ENCODE results near the gene SOX13.
A peak's percentile ranks its signal among the peaks of the same experiment; 100 is the strongest.

The SOX13 gene

DNA sequence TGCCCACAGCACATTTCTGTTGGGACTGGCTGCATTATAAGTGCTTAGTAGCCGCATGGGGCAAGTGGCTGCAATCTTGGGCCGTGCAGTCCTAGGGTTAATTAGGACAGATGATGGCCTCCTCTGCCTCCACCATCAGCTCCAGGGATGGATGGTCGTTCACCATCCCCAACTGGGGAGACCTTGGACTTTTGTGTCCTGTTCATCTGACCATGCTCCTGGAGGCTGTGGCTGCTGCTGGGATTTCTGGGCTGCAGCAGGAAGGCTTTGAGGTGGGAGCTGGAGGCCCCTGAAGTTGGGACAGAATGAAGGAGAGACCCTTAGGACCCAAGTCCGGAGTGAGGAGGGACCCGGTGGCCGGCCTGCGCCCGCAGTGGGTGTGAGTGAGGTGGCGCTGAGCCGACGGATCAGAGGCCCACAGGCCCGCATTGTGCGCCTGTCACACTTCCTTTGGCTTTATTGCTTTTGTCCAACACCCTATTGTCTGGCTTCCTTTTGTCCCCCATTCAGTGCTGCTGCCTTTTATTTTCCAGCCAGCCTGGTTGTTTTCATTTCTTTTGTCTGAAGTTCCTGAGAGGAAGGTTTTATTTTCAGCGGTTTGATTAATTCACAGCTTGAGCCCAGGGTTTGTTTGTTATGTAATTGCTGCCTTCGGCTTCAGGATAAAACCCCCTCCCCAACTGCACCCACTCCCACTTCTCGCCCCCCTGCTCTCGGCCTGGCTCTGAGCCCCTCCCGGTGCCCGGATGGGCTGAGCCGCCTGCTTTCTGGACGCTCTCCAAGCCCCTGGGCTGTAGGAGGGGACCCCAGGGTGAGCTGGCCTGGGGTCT, 35.6 kb downstream of the SOX13 start:
- peak; percentile 95 for DNase-seq

DNA sequence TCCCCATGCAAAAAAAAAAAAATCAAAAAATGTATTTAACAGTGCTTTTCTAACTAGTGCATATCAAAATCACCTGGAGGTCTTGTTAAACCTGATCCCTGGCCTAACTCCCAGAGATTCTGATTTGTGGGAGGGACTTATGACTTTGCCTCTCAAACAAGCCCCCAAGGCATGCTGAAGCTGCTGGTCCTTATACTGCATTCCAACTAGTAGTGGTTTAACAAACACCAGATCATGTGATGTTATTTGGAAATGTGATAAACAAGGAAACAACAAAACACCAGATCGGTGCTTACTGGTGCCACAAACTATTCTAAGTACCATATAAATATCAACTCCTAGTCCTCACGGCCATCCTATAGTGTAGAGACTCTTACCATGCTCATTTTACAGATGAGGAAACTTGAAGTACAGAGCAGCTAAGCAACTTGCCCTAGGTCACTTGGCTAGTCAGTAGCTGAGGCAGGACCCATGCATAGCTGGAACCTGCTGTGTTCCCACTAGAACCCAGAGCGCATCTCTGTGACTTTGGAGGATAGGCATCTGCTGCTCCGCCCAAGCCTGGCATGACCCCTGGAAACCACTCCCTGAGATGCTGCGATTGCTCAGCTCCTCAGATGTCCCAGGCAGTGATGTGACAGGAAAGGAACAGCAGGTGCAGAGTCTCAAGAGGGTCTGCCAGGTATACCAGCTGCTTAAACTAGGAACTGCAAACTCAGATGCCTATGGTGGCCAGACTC, 38.1 kb downstream of the SOX13 start:
- DNase-seq = no peak

DNA sequence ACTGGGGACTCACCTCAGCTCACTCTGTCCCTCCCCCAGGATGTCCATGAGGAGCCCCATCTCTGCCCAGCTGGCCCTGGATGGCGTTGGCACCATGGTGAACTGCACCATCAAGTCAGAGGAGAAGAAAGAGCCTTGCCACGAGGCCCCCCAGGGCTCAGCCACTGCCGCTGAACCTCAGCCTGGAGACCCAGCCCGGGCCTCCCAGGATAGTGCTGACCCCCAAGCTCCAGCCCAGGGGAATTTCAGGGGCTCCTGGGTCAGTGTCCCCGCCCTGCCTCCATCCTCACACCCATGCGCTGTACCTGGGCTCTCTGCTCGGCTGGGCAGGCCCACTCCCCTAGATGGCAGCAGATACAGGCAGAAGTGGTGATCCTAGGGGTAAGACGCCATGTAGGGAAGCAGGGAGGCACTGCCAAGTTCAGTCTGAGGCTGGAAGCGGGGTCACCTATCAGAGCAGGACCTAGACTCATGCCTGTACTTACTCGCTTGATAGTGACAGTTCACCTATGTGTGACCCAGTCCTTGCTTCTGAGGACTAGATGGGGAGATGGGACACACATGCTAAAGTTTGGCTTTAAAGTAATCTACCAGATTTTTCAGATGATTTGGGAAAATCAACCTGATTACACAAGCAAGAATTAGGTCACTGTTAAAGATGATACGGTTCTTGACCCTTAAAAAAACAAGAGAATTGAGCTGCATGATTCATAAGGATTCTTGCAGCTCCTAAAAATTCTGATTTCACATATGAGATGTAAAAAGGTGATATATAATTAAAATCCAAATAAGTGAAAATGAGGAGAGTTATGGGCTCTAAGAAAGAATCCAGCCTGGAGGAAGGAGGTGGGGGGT, 40.2 kb downstream of the SOX13 start:
- no peak for DNase-seq

DNA sequence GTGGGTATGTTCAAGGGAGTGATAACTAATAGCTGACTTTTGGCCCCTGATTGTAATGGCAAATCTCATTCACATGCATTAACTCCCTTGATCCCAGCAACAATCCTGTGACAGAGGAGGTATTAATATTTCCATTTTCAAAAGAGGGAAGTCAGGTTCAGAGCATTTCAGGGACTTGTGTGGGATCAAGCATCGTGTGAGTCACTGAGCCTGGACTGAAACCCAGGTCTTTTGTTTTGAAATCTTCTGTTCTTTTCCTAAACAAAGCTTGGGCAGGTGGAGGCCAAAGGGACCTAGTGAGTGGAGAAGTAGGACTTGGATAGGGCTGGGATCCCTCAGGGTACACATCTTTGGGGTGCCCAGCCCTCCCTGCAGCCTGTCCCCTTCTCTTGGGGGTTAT, 41.0 kb downstream of the SOX13 start:
- DNase-seq = no peak

DNA sequence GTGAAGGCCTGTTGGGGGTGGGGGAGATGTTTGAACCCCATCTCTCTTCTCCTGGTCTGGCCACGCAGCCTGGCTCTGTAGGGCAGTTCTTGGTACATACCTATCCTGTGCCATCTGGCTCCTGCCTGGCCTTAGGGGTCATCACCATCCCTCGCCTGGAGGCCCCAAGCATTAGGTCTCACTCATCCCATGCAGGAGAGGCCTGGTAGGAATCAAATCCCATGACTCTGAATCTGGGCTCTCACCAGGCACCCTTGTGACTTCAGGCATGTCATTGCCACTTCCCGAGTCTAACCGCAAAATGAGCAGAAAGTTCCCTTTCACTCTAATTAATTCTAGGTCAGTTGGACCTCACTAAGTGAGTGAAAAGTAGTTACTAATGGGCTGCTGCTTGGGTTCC, 41.7 kb downstream of the SOX13 start:
- DNase-seq = no peak

DNA sequence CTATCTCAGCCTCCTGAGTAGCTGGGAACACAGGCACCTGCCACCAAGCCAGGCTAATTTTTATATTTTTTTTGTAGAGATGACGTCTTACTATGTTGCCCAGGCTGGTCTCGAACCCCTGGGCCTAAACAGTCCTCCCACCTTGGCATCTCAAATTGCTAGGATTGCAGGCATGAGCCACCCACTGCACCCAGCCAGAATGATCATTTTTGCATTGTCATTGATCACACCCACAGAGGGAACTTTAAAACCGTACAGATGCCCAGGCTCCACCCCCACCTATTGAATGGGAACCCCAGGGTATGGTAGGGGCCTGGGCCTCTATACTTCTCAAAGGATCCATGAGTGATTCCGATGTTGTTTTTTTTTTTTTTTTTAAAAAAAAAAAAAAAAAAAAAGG, 42.2 kb downstream of the SOX13 start:
- no peak for DNase-seq

DNA sequence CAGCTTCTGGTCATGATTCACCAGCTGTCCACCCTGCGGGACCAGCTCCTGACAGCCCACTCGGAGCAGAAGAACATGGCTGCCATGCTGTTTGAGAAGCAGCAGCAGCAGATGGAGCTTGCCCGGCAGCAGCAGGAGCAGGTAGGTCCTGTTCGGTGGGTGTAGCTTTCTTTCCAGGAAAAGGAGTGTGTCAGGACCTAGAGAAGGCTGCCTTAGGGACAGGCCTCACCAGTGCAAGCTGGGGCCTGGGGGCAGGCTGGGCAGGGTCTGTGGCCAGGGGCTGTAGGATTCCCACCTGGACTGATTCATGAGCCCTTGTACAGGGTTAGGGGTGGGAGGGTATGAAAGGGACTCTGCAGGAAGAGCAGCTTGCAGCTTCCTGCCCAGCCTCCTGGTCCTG, 43.6 kb downstream of the SOX13 start:
- DNase-seq = no peak

DNA sequence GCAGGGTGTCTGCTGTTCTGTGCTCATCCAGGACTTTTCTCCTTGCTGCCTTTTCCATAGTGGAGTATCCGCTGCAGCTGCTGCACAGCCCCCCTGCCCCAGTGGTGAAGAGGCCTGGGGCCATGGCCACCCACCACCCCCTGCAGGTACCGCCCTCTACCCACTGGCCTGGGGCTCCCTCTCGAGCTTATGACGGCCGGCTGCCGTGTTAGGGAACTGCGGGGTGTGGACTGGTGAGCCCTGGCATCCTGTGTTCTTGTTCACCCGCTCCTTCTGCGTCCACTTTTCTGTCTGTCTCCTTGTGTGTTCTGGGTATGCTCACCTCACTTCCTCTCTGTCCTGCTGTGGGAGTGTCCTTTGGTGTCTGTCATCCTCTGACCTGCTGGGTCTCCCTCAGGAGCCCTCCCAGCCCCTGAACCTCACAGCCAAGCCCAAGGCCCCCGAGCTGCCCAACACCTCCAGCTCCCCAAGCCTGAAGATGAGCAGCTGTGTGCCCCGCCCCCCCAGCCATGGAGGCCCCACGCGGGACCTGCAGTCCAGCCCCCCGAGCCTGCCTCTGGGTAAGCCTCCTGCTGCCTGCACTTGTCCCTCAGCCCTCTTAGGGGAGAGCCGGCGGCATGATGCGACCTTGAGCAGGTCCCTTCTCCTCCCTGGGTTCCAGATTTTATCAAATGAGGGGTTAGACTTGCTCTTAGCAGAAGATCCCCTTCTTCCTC, 49.1 kb downstream of the SOX13 start:
- no peak for DNase-seq

DNA sequence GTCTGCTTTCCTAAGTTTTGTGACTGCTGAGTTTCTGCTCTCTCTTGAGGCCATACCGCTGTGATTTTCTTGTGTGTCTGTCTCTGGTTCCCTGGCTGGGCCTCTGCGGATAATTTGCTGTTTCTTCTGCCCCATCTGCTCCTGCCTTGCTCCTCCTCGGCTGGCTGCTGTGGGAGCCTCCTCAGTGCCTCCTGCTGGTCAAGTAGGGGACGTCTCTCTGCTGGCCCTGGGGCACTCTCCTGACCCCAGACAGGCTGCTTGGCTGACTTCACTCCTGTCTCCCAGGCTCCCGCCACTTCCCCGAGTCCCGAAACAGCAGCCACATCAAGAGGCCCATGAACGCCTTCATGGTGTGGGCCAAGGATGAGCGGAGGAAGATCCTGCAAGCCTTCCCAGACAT, 50.5 kb downstream of the SOX13 start:
- DNase-seq = no peak

DNA sequence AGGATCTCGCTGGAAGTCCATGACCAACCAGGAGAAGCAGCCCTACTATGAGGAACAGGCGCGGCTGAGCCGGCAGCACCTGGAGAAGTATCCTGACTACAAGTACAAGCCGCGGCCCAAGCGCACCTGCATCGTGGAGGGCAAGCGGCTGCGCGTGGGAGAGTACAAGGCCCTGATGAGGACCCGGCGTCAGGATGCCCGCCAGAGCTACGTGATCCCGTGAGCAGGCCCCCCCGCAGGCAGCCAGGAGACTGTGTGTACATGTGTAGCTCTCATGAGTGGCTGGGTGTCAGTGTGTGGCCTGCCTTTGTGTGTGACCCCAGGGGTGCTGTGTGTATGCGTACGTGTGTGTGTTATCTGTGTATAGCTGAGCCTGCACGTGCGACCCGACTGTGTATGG, 51.7 kb downstream of the SOX13 start:
- DNase-seq = no peak

DNA sequence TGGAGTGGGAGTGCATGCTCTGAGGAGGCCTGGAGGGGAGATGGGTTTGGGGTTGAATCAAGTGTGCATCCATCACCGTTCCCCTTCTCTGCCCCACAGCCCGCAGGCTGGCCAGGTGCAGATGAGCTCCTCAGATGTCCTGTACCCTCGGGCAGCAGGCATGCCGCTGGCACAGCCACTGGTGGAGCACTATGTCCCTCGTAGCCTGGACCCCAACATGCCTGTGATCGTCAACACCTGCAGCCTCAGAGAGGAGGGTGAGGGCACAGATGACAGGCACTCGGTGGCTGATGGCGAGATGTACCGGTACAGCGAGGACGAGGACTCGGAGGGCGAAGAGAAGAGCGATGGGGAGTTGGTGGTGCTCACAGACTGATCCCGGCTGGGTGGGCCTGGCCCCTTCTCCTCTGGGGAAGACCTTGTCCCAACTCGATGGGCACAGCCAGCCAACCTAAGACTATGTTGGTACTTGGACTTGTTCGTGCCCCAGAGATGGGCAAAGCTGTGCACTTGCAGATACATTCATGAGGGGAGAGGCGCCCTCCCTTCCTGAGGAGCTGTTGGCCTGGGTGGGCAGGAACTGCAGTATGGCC, 52.9 kb downstream of the SOX13 start:
- DNase-seq = no peak

DNA sequence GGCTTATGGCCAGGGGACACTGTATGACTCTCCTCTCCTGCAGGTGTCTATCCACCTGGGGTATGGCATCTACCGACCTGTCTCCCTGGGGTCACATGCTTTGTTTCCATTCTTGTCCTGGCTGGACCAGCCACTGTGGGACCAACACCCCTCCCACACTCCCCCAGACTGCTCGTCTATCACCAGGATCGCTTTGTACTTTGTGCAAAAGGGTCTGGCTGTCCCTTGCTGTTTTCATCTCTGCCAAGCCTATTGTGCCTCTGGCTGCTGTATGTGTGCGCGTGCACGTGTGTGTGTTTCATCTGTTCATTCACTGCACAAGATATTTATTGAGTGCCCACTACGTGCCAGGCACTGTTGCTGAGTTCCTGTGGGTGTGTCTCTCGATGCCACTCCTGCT, 53.5 kb downstream of the SOX13 start:
- no peak for DNase-seq

DNA sequence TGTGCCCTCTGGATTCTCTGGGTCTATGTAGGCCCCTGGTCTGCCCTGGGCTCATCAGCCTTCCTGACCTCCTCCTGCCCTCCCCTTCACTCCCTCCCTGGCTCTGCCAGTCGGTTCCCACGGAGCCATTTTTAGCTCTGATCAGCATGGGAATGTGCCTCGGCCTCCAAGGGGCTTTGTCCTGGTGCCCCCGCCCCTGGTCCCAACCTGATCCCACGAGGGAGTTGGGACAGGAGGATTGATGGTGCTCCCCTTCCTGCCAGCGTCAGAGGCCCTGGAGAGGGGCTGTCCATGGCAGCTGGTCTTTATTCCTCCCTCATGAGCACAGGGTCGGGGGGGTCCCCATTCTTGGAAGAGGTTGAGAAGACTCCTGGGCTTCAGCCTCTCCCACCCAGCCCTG, 54.0 kb downstream of the SOX13 start:
- no peak for DNase-seq

DNA sequence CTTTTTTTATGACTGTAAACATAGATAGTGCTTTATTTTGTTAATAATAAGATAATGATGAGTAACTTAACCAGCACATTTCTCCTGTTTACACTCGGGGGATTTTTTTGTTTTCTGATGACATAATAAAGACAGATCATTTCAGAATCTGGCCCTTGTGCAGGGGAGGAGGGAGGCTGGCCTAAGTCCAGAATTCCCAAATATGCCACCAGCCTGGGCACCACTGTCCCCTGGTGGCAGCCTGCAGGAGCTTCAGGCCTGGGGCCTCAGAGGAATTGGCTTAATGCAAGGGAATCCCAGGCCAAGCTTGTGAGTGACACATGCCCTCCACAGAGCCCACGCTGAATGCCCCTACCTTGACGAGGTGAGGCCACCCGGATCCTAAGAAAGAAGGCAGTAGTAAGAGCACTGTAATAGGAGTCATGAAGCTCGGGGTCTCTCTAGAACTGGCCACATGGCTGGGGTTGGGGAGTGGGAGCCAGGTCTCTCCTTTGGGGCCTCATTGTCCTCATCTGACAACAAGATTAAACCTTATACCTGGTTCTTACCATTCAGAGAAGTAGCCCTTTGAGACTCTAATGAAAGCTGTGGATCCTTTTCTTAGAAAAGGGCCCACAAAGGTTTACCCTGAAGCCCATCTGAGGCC, 54.8 kb downstream of the SOX13 start:
- DNase-seq = peak; percentile 77

DNA sequence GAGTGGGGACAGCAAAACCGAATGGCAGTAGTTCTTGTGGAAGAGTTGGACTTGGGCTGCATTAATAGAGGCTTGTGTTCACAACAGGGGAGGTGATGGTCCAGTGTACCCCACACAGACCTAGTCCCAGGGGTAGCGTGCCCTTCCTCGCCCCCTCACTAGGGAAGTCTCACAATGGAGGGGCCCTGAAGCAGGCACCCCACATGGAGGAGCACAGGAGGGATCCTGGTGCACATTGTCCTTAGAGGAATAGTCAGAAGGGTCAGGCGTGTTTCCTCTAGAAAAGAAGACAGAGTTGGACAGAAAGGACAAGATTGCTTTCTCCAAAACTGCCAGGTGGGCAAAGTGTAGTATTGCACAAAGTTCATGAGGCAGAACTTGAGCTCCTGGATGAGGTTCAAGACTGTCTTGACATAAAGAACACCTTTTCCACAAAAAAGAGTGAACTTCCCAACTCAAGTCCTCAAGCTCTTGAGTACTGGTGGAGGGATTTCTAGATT, 55.6 kb downstream of the SOX13 start:
- DNase-seq = no peak

DNA sequence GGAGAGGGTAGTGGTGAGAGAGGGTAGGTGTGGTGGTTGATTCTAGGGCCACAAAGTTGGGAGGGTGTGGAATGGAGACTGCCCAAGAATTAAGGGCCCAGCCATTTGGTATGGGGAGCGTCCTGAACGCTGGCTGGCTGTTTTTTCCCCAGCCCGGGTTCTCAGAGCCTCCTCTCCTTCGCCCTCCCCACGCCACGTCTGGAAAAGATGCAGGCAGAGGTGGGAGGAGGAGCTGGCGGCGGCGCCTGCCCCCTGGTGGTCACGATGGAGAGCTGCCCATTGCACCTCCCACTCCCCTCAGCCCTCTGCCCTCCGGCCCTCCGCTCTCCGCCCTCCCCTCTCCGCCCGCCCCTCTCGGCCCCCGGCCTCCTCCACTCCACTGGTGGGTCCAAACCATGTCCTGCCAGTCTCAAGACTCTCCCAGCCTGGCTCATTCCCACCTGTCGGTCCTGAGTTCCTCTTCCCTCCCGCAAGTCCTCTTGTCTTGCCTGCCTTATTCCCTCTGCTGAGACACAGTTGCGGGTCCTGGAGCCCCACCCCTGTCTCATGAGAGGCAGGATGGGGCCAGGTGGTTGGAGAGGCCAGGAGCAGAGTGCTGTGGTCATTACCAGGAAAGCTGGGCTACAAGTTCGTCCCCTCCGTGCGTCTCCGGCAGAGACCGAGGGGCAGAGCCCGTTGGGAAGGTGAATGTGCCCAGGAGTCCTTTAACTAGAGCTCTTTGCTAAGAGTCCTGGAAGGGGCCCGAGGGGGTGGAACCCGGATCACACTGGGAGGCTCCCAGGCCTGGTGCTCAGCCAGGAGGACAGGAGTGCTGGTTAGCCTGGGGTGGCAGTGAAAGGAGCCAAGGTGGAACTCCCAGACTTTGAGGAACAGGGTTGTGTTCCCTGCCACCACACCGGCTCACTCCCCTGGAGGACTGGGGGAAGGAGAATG, 56.3 kb downstream of the SOX13 start:
- DNase-seq = peak; percentile 62

DNA sequence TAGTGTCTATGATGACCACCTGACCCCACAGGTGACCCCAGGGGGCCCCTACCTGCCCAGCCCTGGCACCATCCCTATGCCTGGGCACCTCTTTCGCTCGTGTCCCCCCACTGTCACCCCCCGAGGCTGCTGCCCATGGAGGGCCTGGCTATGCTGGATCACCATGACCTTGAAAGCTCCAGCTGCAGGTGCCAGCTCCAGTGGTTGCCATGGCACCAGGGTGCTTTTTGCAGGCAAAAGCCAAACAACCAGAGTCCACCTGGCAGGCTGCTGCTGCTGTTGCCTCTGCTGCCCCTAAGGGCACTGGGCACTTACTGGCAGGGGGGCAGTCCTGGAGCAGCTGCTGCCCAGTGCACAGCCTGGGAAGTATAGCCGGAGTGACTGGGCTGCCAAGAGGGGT, 57.3 kb downstream of the SOX13 start:
- peak; percentile 68 for DNase-seq

DNA sequence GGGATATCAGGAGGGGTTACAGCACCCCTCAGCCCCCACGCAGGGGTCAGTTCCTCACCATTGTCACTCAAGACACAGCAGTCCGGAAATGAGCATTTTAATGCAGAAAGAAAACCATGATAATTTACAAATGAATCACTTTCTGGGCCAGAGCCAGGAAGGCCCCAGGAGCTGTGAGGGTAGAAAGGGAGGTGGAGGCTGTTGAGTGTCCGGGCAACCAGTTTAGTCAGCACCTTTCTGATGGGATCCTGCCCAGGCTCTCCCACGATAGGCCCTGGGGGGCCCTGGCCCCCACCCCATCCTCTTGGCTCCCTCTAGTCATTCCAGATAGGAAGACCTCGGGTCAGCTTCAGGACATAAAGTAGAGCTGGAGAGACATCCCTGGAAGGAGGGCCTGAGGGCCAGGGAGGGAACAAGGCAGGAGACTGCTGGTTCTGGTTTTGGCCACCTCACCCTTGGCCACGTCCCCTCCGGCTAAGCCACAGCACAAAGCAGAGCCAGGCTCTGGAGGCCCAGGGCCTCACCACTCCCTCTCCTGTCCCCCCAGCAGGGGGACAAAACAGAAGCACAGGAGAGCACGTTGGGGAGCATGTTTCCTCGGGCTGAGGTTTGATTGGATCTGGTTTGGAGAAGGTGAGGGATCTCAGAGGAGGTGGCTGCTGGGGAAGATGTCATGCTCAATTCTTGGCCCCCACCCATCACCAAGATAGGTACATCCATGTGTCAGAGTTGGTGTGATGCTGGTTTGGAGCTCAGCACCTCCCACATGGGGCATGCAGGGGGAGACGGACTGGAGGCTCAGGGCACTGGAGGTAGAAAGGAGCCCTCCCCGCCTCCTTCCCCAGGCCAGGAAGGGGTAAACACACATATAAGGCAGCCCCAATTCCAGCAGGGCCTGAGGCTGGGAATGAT, 58.3 kb downstream of the SOX13 start:
- peak; percentile 44 for DNase-seq

DNA sequence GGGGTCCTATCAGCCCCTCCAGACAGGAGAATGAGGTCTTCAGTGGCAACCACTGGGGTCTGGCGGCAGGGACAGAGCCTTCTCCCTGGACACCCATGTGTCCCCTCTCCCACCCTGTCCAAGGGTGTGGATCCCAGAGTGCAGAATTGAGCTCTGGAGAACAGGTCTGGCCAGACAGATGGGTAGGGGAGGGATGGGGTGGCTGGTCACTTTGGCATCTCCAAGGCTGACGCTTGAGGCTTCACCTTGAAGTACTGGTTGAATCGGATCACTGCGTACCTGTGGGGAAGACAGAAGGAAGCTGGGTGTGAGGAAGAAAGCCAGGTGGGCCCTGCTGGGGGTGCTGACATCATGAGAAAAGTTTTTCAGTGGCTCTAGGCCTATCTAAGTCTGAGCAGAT, 59.1 kb downstream of the SOX13 start:
- no peak for DNase-seq
